Colonic mucosa (tissue), 4 donors: Measurements from ENCODE around the gene PSMB7. TPM values are rescaled to one million over a fixed set of nuclear protein-coding genes. Genes with fewer than 3 reads are reported as not detected.

Experiments
- DNase-seq: peaks from one replicate; pipeline ENCODE4 v3.0.0-alpha.2; 2020
- H3K27ac ChIP-seq: fragments of 200-600 bp; one replicate; pipeline ENCODE4 v1.8.0; 2021
- H3K27me3 ChIP-seq: fragments of 200-600 bp; one replicate; pipeline ENCODE4 v1.8.0; 2021
- H3K36me3 ChIP-seq: fragments of 200-600 bp; one replicate; pipeline ENCODE4 v1.8.0; 2021
- H3K4me1 ChIP-seq: fragments of 200-600 bp; one replicate; pipeline ENCODE4 v1.8.0; 2021; ENCODE audit warnings: mild to moderate bottlenecking
- H3K4me3 ChIP-seq: fragments of 200-600 bp; one replicate; pipeline ENCODE4 v1.8.0; 2021
- H3K9ac ChIP-seq, 2 donors: one replicate each; pipeline ENCODE4 v1.7.0; 2013; ENCODE audit warnings: control low read depth in 2 of 2, low read depth in 2 of 2, low read length in 2 of 2
- H3K9me3 ChIP-seq: fragments of 200-600 bp; one replicate; pipeline ENCODE4 v1.8.0; 2021
- CTCF ChIP-seq: fragments of 200-600 bp; IDR thresholded peaks from one replicate; pipeline ENCODE4 v1.8.0; 2022; ENCODE audit warnings: antibody characterized with exemption, mild to moderate bottlenecking
- intact Hi-C: fragments of 100-400 bp; cut with DNase I; formaldehyde crosslinking; loops from one replicate; pipeline ENCODE4 v1.14.1; 2022
- total RNA-seq, 2 donors: library from RNA; stranded (reverse); fragmentation: NEBNext Ultra II Directional in 1 of 2; extraction: Animal tissue kit (Norgen Biotek cat#: 25700) in 1 of 2; gene quantifications; one replicate each; pipeline ENCODE4 v1.2.1, GENCODE V29; 2021
- donor health status: healthy.
- donor health status: DM: no; HTN: no; CAD: no.
- donor health status: DM: no; HTN: no; CAD: no.

The PSMB7 gene
- total RNA-seq, 2 donors from 2014 or later, result 89.8 to 136 TPM

DNA sequence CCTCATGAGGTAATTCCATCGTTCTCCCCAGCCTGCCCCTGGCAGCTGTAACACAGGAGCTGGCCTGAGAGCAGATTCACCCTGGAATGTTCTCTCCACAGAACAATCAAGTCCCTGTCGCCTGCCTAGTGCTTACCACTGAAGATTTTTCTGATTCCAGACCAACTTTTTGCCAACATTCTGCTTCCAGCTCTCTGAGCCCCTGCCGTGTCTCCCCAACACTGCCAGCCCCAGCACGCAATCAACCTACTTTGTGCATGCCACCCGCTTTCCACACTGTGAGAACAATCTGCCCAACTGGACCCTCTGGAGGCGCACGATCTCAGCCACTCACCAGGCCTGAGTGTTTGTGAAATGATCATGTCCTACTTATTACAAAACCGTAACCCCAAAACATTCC lies 62.6 kb downstream of the PSMB7 start:
- Histone ChIP-seq H3K4me3 (no peak overlapping the region), H3K27ac (no peak overlapping the region), H3K36me3 (peaks cover 6% of the 10 kb centered on the region), H3K27me3 (no peaks in the 10 kb centered on the region), H3K4me1 (no peaks in the 10 kb centered on the region), H3K9me3 (no peaks in the 10 kb centered on the region), H3K9ac (no peak overlapping the region)
- no peak for DNase-seq
- TF ChIP-seq CTCF, result no peak
- intact Hi-C loops, result no loop called here

- H3K36me3 ChIP-seq, result peaks cover 6% of the 10 kb centered on the region
- H3K27me3 ChIP-seq, result no peaks in the 10 kb centered on the region
- no peak overlapping the region for H3K27ac ChIP-seq
- H3K4me1 ChIP-seq, result no peaks in the 10 kb centered on the region
- no peaks in the 10 kb centered on the region for H3K9me3 ChIP-seq
- DNase-seq, result no peak
- no peak overlapping the region for H3K9ac ChIP-seq
- intact Hi-C loops, result no loop called here
- TF ChIP-seq CTCF, result no peak
- H3K4me3 ChIP-seq, result no peak overlapping the region
These were observed 63.4 kb downstream of the PSMB7 start for GRCh38 chr9:124351672-124352468.

DNA sequence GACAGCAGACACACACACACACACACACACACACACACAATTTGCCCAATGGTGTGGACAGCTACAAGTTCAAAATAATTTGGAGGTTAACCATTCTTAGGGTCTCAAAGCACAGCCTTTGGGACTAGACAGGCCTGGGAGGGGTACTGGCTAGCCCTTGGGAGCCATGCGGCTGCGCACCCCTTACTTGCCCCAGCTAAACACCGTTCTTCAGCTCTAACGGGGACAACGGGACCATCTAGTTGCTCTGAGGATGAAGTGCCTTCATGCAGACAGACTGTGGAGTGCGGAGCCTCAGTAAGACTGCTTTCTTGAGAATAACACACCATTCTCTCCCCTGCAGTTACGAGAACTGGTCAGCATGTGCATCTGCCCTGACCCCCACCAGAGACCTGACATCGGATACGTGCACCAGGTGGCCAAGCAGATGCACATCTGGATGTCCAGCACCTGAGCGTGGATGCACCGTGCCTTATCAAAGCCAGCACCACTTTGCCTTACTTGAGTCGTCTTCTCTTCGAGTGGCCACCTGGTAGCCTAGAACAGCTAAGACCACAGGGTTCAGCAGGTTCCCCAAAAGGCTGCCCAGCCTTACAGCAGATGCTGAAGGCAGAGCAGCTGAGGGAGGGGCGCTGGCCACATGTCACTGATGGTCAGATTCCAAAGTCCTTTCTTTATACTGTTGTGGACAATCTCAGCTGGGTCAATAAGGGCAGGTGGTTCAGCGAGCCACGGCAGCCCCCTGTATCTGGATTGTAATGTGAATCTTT lies 64.6 kb downstream of the PSMB7 start:
- Histone ChIP-seq H3K4me3 (no peak overlapping the region), H3K4me1 (no peaks in the 10 kb centered on the region), H3K36me3 (peaks cover 6% of the 10 kb centered on the region), H3K9ac (no peak overlapping the region), H3K27me3 (no peaks in the 10 kb centered on the region), H3K9me3 (no peaks in the 10 kb centered on the region), H3K27ac (no peak overlapping the region)
- TF ChIP-seq CTCF, result no peak
- intact Hi-C loops, result no loop called here
- DNase-seq, result no peak

- Histone ChIP-seq H3K27me3 (no peaks in the 10 kb centered on the region), H3K36me3 (peaks cover 6% of the 10 kb centered on the region), H3K4me1 (no peaks in the 10 kb centered on the region), H3K4me3 (no peak overlapping the region), H3K9me3 (no peaks in the 10 kb centered on the region), H3K27ac (no peak overlapping the region), H3K9ac (no peak overlapping the region)
- intact Hi-C loops, result no loop called here
- DNase-seq, result no peak
- TF ChIP-seq CTCF, result no peak
These were observed 65.4 kb downstream of the PSMB7 start for GRCh38 chr9:124349675-124350493.

- Histone ChIP-seq H3K27me3 (no peaks in the 10 kb centered on the region), H3K9ac (no peak overlapping the region), H3K27ac (no peak overlapping the region), H3K4me3 (no peak overlapping the region), H3K4me1 (no peaks in the 10 kb centered on the region), H3K9me3 (no peaks in the 10 kb centered on the region), H3K36me3 (peaks cover 6% of the 10 kb centered on the region)
- intact Hi-C loops, result no loop called here
- TF ChIP-seq CTCF, result no peak
- DNase-seq, result no peak
These were observed 66.0 kb downstream of the PSMB7 start for GRCh38 chr9:124349267-124349666.
